ENCODE results near the gene DQX1.

DQX1 gene

DNA sequence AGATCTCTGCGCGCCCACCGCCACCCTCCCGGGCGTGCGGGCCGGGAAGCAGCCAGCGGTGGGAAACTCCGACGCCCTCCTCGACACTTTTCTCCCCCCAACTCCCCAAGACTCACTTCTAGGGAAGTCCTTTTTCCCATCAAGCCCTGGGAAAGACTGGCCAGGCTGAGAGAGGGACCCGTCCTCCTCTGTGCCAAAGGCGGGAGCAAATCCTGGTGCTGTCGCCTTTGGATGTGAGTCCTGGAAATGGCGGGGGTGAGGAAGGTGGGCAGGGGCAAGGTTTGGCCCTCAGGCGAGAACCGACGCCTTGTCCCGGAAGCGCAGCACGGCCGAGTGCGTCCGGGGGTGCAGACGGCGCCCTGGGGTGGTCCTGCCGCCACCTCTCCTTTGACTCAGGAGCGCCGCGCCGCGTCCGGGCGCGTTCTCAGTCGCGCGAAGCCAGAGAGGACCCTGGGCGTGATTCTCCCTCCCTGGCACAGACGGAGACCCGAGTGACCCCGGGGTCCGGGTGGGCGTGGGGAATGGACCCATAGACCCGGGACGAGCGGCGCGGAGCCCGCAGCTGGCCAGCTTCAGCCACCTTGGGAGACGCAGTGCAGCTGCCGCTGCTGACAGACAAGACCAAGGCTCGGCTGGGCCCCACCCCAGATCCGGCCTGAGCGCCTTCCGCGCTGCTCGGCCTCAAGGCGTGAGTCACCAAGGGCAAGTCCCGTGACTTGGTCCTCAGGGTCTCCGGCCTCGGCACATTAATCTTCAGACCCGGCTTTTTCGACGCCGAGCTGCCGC lies 23.1 kb downstream of the DQX1 start:
- Mint-ChIP-seq H3K27ac (peak overlapping the region; percentile 31), H3K27me3 (ENCODE audit: low read depth) (peaks cover 60% of the 10 kb centered on the region), H3K4me1 (ENCODE audit: low read depth) (peaks cover 46% of the 10 kb centered on the region), H3K4me3 (peak overlapping the region; percentile 80), H3K9me3 (no peaks in the 10 kb centered on the region), H3K36me3 (ENCODE audit: low read depth) (peaks cover 31% of the 10 kb centered on the region)

GRCh38 chr2:74502147-74502719 lies 23.8 kb downstream of the DQX1 start:
- peak overlapping the region; percentile 80 for H3K4me3 Mint-ChIP-seq
- H3K27me3 Mint-ChIP-seq (ENCODE audit: low read depth), result peaks cover 62% of the 10 kb centered on the region
- peaks cover 27% of the 10 kb centered on the region for H3K36me3 Mint-ChIP-seq (ENCODE audit: low read depth)
- H3K27ac Mint-ChIP-seq, result peak overlapping the region; percentile 31
- H3K9me3 Mint-ChIP-seq, result no peaks in the 10 kb centered on the region
- H3K4me1 Mint-ChIP-seq (ENCODE audit: low read depth), result peaks cover 41% of the 10 kb centered on the region

- H3K36me3 Mint-ChIP-seq (ENCODE audit: low read depth), result peaks cover 23% of the 10 kb centered on the region
- peak overlapping the region; percentile 48 for H3K4me3 Mint-ChIP-seq
- no peak overlapping the region for H3K27ac Mint-ChIP-seq
- H3K4me1 Mint-ChIP-seq (ENCODE audit: low read depth), result peaks cover 36% of the 10 kb centered on the region
- no peaks in the 10 kb centered on the region for H3K9me3 Mint-ChIP-seq
- peaks cover 62% of the 10 kb centered on the region for H3K27me3 Mint-ChIP-seq (ENCODE audit: low read depth)
Observed at GRCh38 chr2:74501335-74502071, 24.5 kb downstream of the DQX1 start.

DNA sequence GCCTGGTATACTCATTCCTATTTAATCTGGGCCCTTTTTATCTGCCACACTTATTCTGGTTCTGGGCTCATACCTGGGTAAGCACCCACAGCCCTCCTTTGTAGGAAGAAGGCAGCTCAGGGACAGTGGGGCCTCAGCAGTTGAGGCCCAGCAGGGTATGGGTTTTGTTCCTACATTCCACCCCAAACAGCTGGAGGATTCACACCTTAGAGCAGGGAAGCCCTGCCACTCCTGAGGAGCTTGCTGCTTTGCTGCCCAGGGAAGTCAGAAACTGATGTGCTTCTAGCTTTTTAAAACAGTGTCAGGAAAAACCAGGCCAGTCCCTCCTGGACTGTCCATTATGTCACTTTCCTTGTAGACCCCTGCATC lies 25.5 kb downstream of the DQX1 start:
- Mint-ChIP-seq H3K27ac (no peak overlapping the region), H3K4me3 (no peak overlapping the region), H3K9me3 (no peaks in the 10 kb centered on the region), H3K36me3 (ENCODE audit: low read depth) (peaks cover 24% of the 10 kb centered on the region), H3K27me3 (ENCODE audit: low read depth) (peaks cover 62% of the 10 kb centered on the region), H3K4me1 (ENCODE audit: low read depth) (peaks cover 31% of the 10 kb centered on the region)

- Mint-ChIP-seq H3K9me3 (no peaks in the 10 kb centered on the region), H3K36me3 (ENCODE audit: low read depth) (peaks cover 20% of the 10 kb centered on the region), H3K27me3 (ENCODE audit: low read depth) (peaks cover 62% of the 10 kb centered on the region), H3K4me3 (peak overlapping the region; percentile 25), H3K27ac (no peak overlapping the region), H3K4me1 (ENCODE audit: low read depth) (peaks cover 26% of the 10 kb centered on the region)
Observed at GRCh38 chr2:74499940-74500577, 26.0 kb downstream of the DQX1 start.

- H3K4me3 Mint-ChIP-seq, result peak within 1 kb of the TSS; percentile 87
- peaks cover 19% of the 10 kb centered on the region for H3K4me1 Mint-ChIP-seq (ENCODE audit: low read depth)
- no peaks in the 10 kb centered on the region for H3K9me3 Mint-ChIP-seq
- peak within 1 kb of the TSS; percentile 80 for H3K27ac Mint-ChIP-seq
- peaks cover 59% of the 10 kb centered on the region for H3K27me3 Mint-ChIP-seq (ENCODE audit: low read depth)
- H3K36me3 Mint-ChIP-seq (ENCODE audit: low read depth), result peaks cover 15% of the 10 kb centered on the region
Observed at GRCh38 chr2:74499267-74499939, 26.6 kb downstream of the DQX1 start, which contains the start of gene LBX2. Gene LBX2, minus strand, starts transcription at chr2:74499603. Its CDS starts 66 bp downstream, at chr2:74499537.

DNA sequence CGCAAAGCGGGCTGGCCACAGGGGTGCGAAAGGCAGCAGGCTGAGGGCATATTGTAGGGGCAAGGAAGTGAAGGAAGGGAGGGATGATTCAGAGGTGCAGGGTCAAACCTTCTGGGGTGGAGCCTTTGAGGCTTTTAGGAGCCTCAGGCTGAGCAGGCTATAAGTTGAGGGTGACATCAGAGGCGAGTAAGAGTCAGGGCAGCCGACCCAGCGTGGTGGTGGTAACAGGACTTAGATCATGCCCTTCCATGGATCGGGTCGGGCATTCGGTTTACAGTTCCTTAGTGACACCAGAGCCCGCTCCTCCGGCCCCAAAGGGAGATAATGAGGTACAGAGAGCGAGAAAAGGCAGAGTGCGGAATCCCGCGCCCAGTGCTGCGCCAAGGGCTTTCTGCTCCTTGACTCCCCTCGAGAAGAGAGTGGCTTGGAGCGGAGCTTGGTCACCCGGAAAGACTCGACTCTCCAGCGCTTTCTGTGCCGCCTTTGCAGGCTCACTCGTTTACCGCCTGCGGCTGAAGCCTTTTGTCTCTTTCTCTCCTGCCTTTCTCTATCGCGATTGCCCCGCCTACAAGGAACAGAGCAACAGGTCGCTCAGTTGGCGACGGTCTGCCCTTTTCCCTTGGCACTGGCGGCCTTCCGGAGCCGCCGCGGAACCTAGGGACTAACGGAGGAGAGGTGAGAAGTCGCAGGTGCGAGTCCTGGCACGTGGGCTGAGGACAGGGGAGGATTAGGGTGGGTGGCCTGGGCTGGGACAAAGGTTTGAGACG lies 27.3 kb downstream of the DQX1 start:
- peaks cover 20% of the 10 kb centered on the region for H3K36me3 Mint-ChIP-seq (ENCODE audit: low read depth)
- H3K27me3 Mint-ChIP-seq (ENCODE audit: low read depth), result peaks cover 58% of the 10 kb centered on the region
- H3K4me3 Mint-ChIP-seq, result peak overlapping the region; percentile 87
- peaks cover 19% of the 10 kb centered on the region for H3K4me1 Mint-ChIP-seq (ENCODE audit: low read depth)
- no peaks in the 10 kb centered on the region for H3K9me3 Mint-ChIP-seq
- H3K27ac Mint-ChIP-seq, result peak overlapping the region; percentile 80

GRCh38 chr2:74497777-74498499 lies 28.1 kb downstream of the DQX1 start:
- Mint-ChIP-seq H3K27me3 (ENCODE audit: low read depth) (peaks cover 52% of the 10 kb centered on the region), H3K9me3 (no peaks in the 10 kb centered on the region), H3K4me1 (ENCODE audit: low read depth) (peaks cover 19% of the 10 kb centered on the region), H3K27ac (peak overlapping the region; percentile 79), H3K36me3 (ENCODE audit: low read depth) (peaks cover 27% of the 10 kb centered on the region), H3K4me3 (peak overlapping the region; percentile 87)

- H3K4me3 Mint-ChIP-seq, result peak overlapping the region; percentile 87
- peaks cover 13% of the 10 kb centered on the region for H3K4me1 Mint-ChIP-seq (ENCODE audit: low read depth)
- peaks cover 30% of the 10 kb centered on the region for H3K36me3 Mint-ChIP-seq (ENCODE audit: low read depth)
- no peaks in the 10 kb centered on the region for H3K9me3 Mint-ChIP-seq
- peaks cover 45% of the 10 kb centered on the region for H3K27me3 Mint-ChIP-seq (ENCODE audit: low read depth)
- peak overlapping the region; percentile 26 for H3K27ac Mint-ChIP-seq
Observed at GRCh38 chr2:74496997-74497776, 28.8 kb downstream of the DQX1 start.

GRCh38 chr2:74495440-74495839 lies 30.6 kb downstream of the DQX1 start:
- H3K27me3 Mint-ChIP-seq (ENCODE audit: low read depth), result peaks cover 27% of the 10 kb centered on the region
- H3K36me3 Mint-ChIP-seq (ENCODE audit: low read depth), result peaks cover 40% of the 10 kb centered on the region
- H3K4me3 Mint-ChIP-seq, result no peak overlapping the region
- H3K4me1 Mint-ChIP-seq (ENCODE audit: low read depth), result peaks cover 15% of the 10 kb centered on the region
- no peaks in the 10 kb centered on the region for H3K9me3 Mint-ChIP-seq
- no peak overlapping the region for H3K27ac Mint-ChIP-seq

- Mint-ChIP-seq H3K4me1 (ENCODE audit: low read depth) (peaks cover 10% of the 10 kb centered on the region), H3K36me3 (ENCODE audit: low read depth) (peaks cover 39% of the 10 kb centered on the region), H3K9me3 (no peaks in the 10 kb centered on the region), H3K27me3 (ENCODE audit: low read depth) (peaks cover 11% of the 10 kb centered on the region), H3K4me3 (no peak overlapping the region), H3K27ac (no peak overlapping the region)
Observed at GRCh38 chr2:74493546-74493945, 32.5 kb downstream of the DQX1 start.

GRCh38 chr2:74491648-74492544 lies 34.1 kb downstream of the DQX1 start:
- no peak overlapping the region for H3K4me3 Mint-ChIP-seq
- peaks cover 39% of the 10 kb centered on the region for H3K36me3 Mint-ChIP-seq (ENCODE audit: low read depth)
- H3K27me3 Mint-ChIP-seq (ENCODE audit: low read depth), result no peaks in the 10 kb centered on the region
- peaks cover 5% of the 10 kb centered on the region for H3K4me1 Mint-ChIP-seq (ENCODE audit: low read depth)
- no peak overlapping the region for H3K27ac Mint-ChIP-seq
- no peaks in the 10 kb centered on the region for H3K9me3 Mint-ChIP-seq

Measured in T-helper 1 cell treated with Interleukin-12 subunit alpha and Interleukin-12 subunit beta and Interleukin-4 antibody, amounts not matched to agents 30 μg/mL and 1 μg/mL, for 36 hours (primary cell).